Uterus (tissue), 2 donors: ENCODE data around the gene ALG12.

ENCODE experiments used
- CTCF ChIP-seq, 4 experiments: fragments of 200-600 bp in 2 of 4; fragments of 450-650 bp in 2 of 4; sonication (generic) in 2 of 4; IDR thresholded peaks; one replicate each; pipeline ENCODE4 v1.5.1; 2016 to 2019; ENCODE audit warnings: antibody characterized with exemption in 4 of 4, mild to moderate bottlenecking in 2 of 4, moderate library complexity in 1 of 4
- POLR2A ChIP-seq, 2 donors: fragments of 450-650 bp; IDR thresholded peaks; one replicate each; pipeline ENCODE4 v1.6.1; 2016; ENCODE audit warnings: antibody characterized with exemption in 2 of 2, mild to moderate bottlenecking in 1 of 2, moderate library complexity in 1 of 2

- no peak for TF ChIP-seq CTCF (IDR thresholded peaks at IDR 0.05)
- TF ChIP-seq POLR2A (IDR thresholded peaks at IDR 0.05), result no peak
These were observed 33.0 kb downstream of the ALG12 start for GRCh38 chr22:49885281-49885680.
